HL-60/S4 (cell line): ENCODE measurements around the gene CATSPERD.

Experiments used
- in situ Hi-C: fragments of 300-500 bp; cut with MboI; formaldehyde crosslinking; loops from 2 replicates; pipeline ENCODE4 v1.14.3; 2022; ENCODE audit warnings: low sequenced_read_pairs

Gene CATSPERD

GRCh38 chr19:5782945-5783919, 62.8 kb downstream of the CATSPERD start:
- in situ Hi-C loops: no loop called here

GRCh38 chr19:5784581-5785147, 64.2 kb downstream of the CATSPERD start, which contains the start of gene PRR22:
Gene PRR22 (minus strand): TSS chr19:5784746. CDS start chr19:5784660, 86 bp downstream.
- in situ Hi-C loops: no loop called here

- in situ Hi-C loops: no loop called here
Observed at GRCh38 chr19:5785423-5785822, 65.0 kb downstream of the CATSPERD start.

GRCh38 chr19:5786593-5787408, 66.4 kb downstream of the CATSPERD start:
- in situ Hi-C loops: no loop called here

GRCh38 chr19:5787409-5788182, 67.2 kb downstream of the CATSPERD start:
- in situ Hi-C loops: no loop called here

- in situ Hi-C loops: no loop called here
Observed at GRCh38 chr19:5788422-5788821, 68.0 kb downstream of the CATSPERD start.

GRCh38 chr19:5789351-5789761, 68.9 kb downstream of the CATSPERD start:
- in situ Hi-C loops: no loop called here

GRCh38 chr19:5789886-5790558, 69.6 kb downstream of the CATSPERD start:
- in situ Hi-C loops: no loop called here

- in situ Hi-C loops: no loop called here
Observed at GRCh38 chr19:5790559-5791520, 70.4 kb downstream of the CATSPERD start, which contains the start of gene DUS3L. Gene DUS3L (minus strand): TSS chr19:5791163. CDS start chr19:5791141, 22 bp downstream.

GRCh38 chr19:5792224-5792623, 71.8 kb downstream of the CATSPERD start:
- in situ Hi-C loops: no loop called here

- in situ Hi-C loops: no loop called here
Observed at GRCh38 chr19:5793188-5793587, 72.8 kb downstream of the CATSPERD start.

- in situ Hi-C loops: no loop called here
Observed at GRCh38 chr19:5795382-5795919, 75.0 kb downstream of the CATSPERD start.

GRCh38 chr19:5798244-5798643, 77.8 kb downstream of the CATSPERD start:
- in situ Hi-C loops: no loop called here

- in situ Hi-C loops: loop anchor here (10.0 kb wide), 1 partner anchor 225 kb away; no protein-coding TSS in a partner anchor
Observed at GRCh38 chr19:5799247-5800241, 79.1 kb downstream of the CATSPERD start.

GRCh38 chr19:5800361-5801270, 80.2 kb downstream of the CATSPERD start:
- in situ Hi-C loops: loop anchor here (10.0 kb wide), 1 partner anchor 224 kb away; no protein-coding TSS in a partner anchor
